Natural killer cell (primary cell): Measurements from ENCODE around the gene CEP128. TPM values are rescaled to one million over a fixed set of nuclear protein-coding genes. Genes with fewer than 3 reads are reported as not detected.
A peak's percentile ranks its signal among the peaks of the same experiment; 100 is the strongest.

Source experiments
- ATAC-seq, 3 donors: fragments of 150-1000 bp in 2 of 3; fragments of 200-7000 bp in 1 of 3; cut with Tn5 transposase; 1 replicate in 1 of 3; 2 replicates in 2 of 3; pipeline ENCODE4 v1.10.0; 2021; ENCODE audit warnings: mild to moderate bottlenecking in 2 of 3, moderate library complexity in 2 of 3
- DNase-seq, 2 donors: peaks; one replicate each; pipeline versions ENCODE4 v3.0.0 to v3.0.0-alpha.2; 2013 to 2021; ENCODE audit warnings: mixed read lengths in 1 of 2
- H3K27ac ChIP-seq: one replicate; pipeline ENCODE4 v1.5.1; 2013; ENCODE audit warnings: mild to moderate bottlenecking, low read length
- H3K27me3 ChIP-seq: one replicate; pipeline ENCODE4 v1.6.1; 2013; ENCODE audit warnings: low read length; ENCODE audit not compliant: control insufficient read depth, insufficient read depth
- H3K36me3 ChIP-seq: one replicate; pipeline ENCODE4 v1.6.1; 2013; ENCODE audit warnings: low read length; ENCODE audit not compliant: control insufficient read depth, insufficient read depth
- H3K4me1 ChIP-seq: one replicate; pipeline ENCODE4 v1.6.1; 2013; ENCODE audit warnings: low read length; ENCODE audit not compliant: control insufficient read depth, insufficient read depth
- H3K4me3 ChIP-seq: one replicate; pipeline ENCODE4 v1.5.1; 2013; ENCODE audit warnings: low read length
- H3K9me3 ChIP-seq: one replicate; pipeline ENCODE4 v1.6.1; 2013; ENCODE audit warnings: low read length; ENCODE audit not compliant: control insufficient read depth, insufficient read depth
- H3K27ac Mint-ChIP-seq, 2 donors: one replicate each; pipeline ENCODE4 v1.8.0; 2022; ENCODE audit warnings: mild to moderate bottlenecking in 2 of 2, mixed read lengths in 2 of 2, moderate library complexity in 1 of 2
- H3K27me3 Mint-ChIP-seq, 2 donors: one replicate each; pipeline ENCODE4 v1.8.0; 2022; ENCODE audit warnings: low read depth in 2 of 2, mixed read lengths in 2 of 2
- H3K36me3 Mint-ChIP-seq: one replicate; pipeline ENCODE4 v1.8.0; 2022; ENCODE audit warnings: mixed read lengths
- H3K4me1 Mint-ChIP-seq, 2 donors: one replicate each; pipeline ENCODE4 v1.8.0; 2022; ENCODE audit warnings: mixed read lengths in 2 of 2
- H3K4me3 Mint-ChIP-seq: one replicate; pipeline ENCODE4 v1.8.0; 2022; ENCODE audit warnings: mild to moderate bottlenecking, moderate library complexity, mixed read lengths
- H3K9me3 Mint-ChIP-seq, 2 donors: one replicate each; pipeline ENCODE4 v1.8.0; 2022; ENCODE audit warnings: mixed read lengths in 2 of 2
- CTCF ChIP-seq: fragments of 200-600 bp; IDR thresholded peaks from one replicate; pipeline ENCODE4 v1.8.0; 2022; ENCODE audit warnings: antibody characterized with exemption
- WGBS: methylation state at CpG from one replicate; pipeline ENCODE4 v1.1.7; 2013; ENCODE audit warnings: missing lambda C conversion rate; ENCODE audit not compliant: insufficient coverage; 5-methylcytosine and 5-hydroxymethylcytosine counted together
- intact Hi-C: fragments of 100-400 bp; cut with micrococcal nuclease; formaldehyde crosslinking; loops from one replicate; pipeline ENCODE4 v1.14.2; 2022
- total RNA-seq, 4 donors: library from RNA; stranded (reverse); fragments of 120-200 nt in 1 of 4; gene quantifications; one replicate each; pipeline versions ENCODE4 v1.2.3 to v1.2.4, GENCODE V29; 2013 to 2022

The CEP128 gene
- total RNA-seq, 3 donors from 2014 or later (not counting 1 experiment from before 2014, with no cell fraction given) = 14.4 to 16.7 (median 15.6) TPM

GRCh38 chr14:80751285-80751684 is 190.3 kb downstream of the CEP128 start:
- H3K4me1 ChIP-seq = no peaks in the 10 kb centered on the region
- peaks cover 13% of the 10 kb centered on the region for H3K36me3 Mint-ChIP-seq

GRCh38 chr14:80726211-80726610 is 215.3 kb downstream of the CEP128 start:
- H3K36me3 Mint-ChIP-seq = no peaks in the 10 kb centered on the region
- intact Hi-C loops = no loop called here
- Histone ChIP-seq H3K27me3 (no peaks in the 10 kb centered on the region), H3K4me1 (no peaks in the 10 kb centered on the region), H3K9me3 (no peaks in the 10 kb centered on the region), H3K27ac (no peak overlapping the region), H3K36me3 (no peaks in the 10 kb centered on the region), H3K4me3 (no peak overlapping the region)
- no peak overlapping the region for H3K27ac Mint-ChIP-seq
- no peak for DNase-seq
- H3K9me3 Mint-ChIP-seq = peaks cover 0 to 2% of the 10 kb centered on the region in 2 donors
- TF ChIP-seq CTCF = no peak
- H3K27me3 Mint-ChIP-seq = no peaks in the 10 kb centered on the region
- WGBS = no CpG with 5 or more reads among the region's 1 CpG
- ATAC-seq = no peak
- no peak overlapping the region for H3K4me3 Mint-ChIP-seq
- no peaks in the 10 kb centered on the region for H3K4me1 Mint-ChIP-seq

More at GRCh38 chr14:80751285-80751684, 190.3 kb downstream of the CEP128 start:
- TF ChIP-seq CTCF = no peak
- intact Hi-C loops = no loop called here
- DNase-seq (no peak), ATAC-seq (no peak)
- H3K36me3 ChIP-seq = no peaks in the 10 kb centered on the region
- H3K27ac ChIP-seq = no peak overlapping the region
- Mint-ChIP-seq H3K27me3 (no peaks in the 10 kb centered on the region), H3K9me3 (no peaks in the 10 kb centered on the region), H3K4me3 (no peak overlapping the region), H3K27ac (no peak overlapping the region), H3K4me1 (no peaks in the 10 kb centered on the region)
- H3K9me3 ChIP-seq = no peaks in the 10 kb centered on the region
- no peaks in the 10 kb centered on the region for H3K27me3 ChIP-seq
- WGBS = 87% methylated on average over 1 of the region's 1 CpG
- H3K4me3 ChIP-seq = no peak overlapping the region

GRCh38 chr14:80718940-80719339 is 222.6 kb downstream of the CEP128 start:
- no peaks in the 10 kb centered on the region for H3K36me3 ChIP-seq
- H3K9me3 ChIP-seq = no peaks in the 10 kb centered on the region
- intact Hi-C loops = no loop called here
- Mint-ChIP-seq H3K4me1 (peaks cover 8 to 9% of the 10 kb centered on the region in 2 donors), H3K27ac (no peak overlapping the region), H3K4me3 (no peak overlapping the region), H3K27me3 (no peaks in the 10 kb centered on the region), H3K36me3 (no peaks in the 10 kb centered on the region), H3K9me3 (no peaks in the 10 kb centered on the region)
- WGBS = 92% methylated on average over 1 of the region's 1 CpG
- no peak overlapping the region for H3K27ac ChIP-seq
- no peak for TF ChIP-seq CTCF
- no peak for ATAC-seq
- H3K4me3 ChIP-seq = no peak overlapping the region
- DNase-seq = no peak
- no peaks in the 10 kb centered on the region for H3K27me3 ChIP-seq
- H3K4me1 ChIP-seq = no peaks in the 10 kb centered on the region

GRCh38 chr14:80714474-80714873 is 227.1 kb downstream of the CEP128 start:
- peak in 1 of 3 donors; percentile 45 for ATAC-seq
- Mint-ChIP-seq H3K4me1 (peaks cover 10 to 11% of the 10 kb centered on the region in 2 donors), H3K27me3 (no peaks in the 10 kb centered on the region), H3K27ac (no peak overlapping the region), H3K36me3 (no peaks in the 10 kb centered on the region), H3K9me3 (no peaks in the 10 kb centered on the region), H3K4me3 (no peak overlapping the region)
- Histone ChIP-seq H3K27me3 (no peaks in the 10 kb centered on the region), H3K36me3 (no peaks in the 10 kb centered on the region), H3K4me3 (no peak overlapping the region), H3K9me3 (no peaks in the 10 kb centered on the region), H3K27ac (no peak overlapping the region), H3K4me1 (no peaks in the 10 kb centered on the region)
- no peak for TF ChIP-seq CTCF
- DNase-seq = no peak
- intact Hi-C loops = no loop called here
- WGBS = 3% methylated on average over 4 of the region's 4 CpGs
